GM19239 (cell line): ENCODE data around the gene TRIM8.

ENCODE experiments used
- DNase-seq: peaks from one replicate; pipeline ENCODE4 v3.0.0; 2011; ENCODE audit warnings: low spot score; ENCODE audit not compliant: insufficient read length
- FAIRE-seq: peaks from 2 replicates; lab custom pipeline; 2011; peaks lifted over from hg19 to GRCh38; lab: Jason Lieb, UNC

TRIM8 gene

GRCh38 chr10:102644066-102644645 is at the start of gene TRIM8:
Gene TRIM8 (plus strand): TSS chr10:102644479. CDS start chr10:102644618, 139 bp downstream.
- FAIRE-seq (no peak), DNase-seq (no peak)

GRCh38 chr10:102595293-102595692 is 49.0 kb upstream of the TRIM8 start:
- FAIRE-seq (no peak), DNase-seq (no peak)

GRCh38 chr10:102595897-102596296 is 48.4 kb upstream of the TRIM8 start:
- FAIRE-seq (no peak), DNase-seq (no peak)

- peak; percentile 62 for DNase-seq
- peak; percentile 79 for FAIRE-seq
These were observed 47.7 kb upstream of the TRIM8 start for GRCh38 chr10:102596506-102596971.

- FAIRE-seq: no peak
These were observed 46.9 kb upstream of the TRIM8 start for GRCh38 chr10:102597131-102597991.

GRCh38 chr10:102598243-102598642 is 46.0 kb upstream of the TRIM8 start:
- no peak for DNase-seq
- FAIRE-seq: no peak

More at GRCh38 chr10:102597131-102597991, 46.9 kb upstream of the TRIM8 start:
- no peak for DNase-seq

GRCh38 chr10:102599565-102600327 is 44.5 kb upstream of the TRIM8 start:
- no peak for FAIRE-seq
- no peak for DNase-seq

- FAIRE-seq: no peak
- DNase-seq: no peak
These were observed 43.5 kb upstream of the TRIM8 start for GRCh38 chr10:102600816-102601215.

- DNase-seq (no peak), FAIRE-seq (no peak)
These were observed 42.6 kb upstream of the TRIM8 start for GRCh38 chr10:102601639-102602038.

- FAIRE-seq (no peak), DNase-seq (no peak)
These were observed 41.8 kb upstream of the TRIM8 start for GRCh38 chr10:102602272-102603045.

- FAIRE-seq (no peak), DNase-seq (no peak)
These were observed 40.3 kb upstream of the TRIM8 start for GRCh38 chr10:102603946-102604345.

GRCh38 chr10:102604439-102604841 is 39.8 kb upstream of the TRIM8 start:
- no peak for DNase-seq
- FAIRE-seq: no peak

- DNase-seq (no peak), FAIRE-seq (no peak)
These were observed 38.6 kb upstream of the TRIM8 start for GRCh38 chr10:102605712-102606111.

GRCh38 chr10:102608487-102608886 is 35.8 kb upstream of the TRIM8 start:
- FAIRE-seq: no peak
- peak; percentile 24 for DNase-seq

GRCh38 chr10:102610441-102610887 is 33.8 kb upstream of the TRIM8 start:
- DNase-seq (no peak), FAIRE-seq (no peak)

- no peak for DNase-seq
- no peak for FAIRE-seq
These were observed 32.7 kb upstream of the TRIM8 start for GRCh38 chr10:102611514-102612087.

- no peak for DNase-seq
- FAIRE-seq: no peak
These were observed 31.4 kb upstream of the TRIM8 start for GRCh38 chr10:102612964-102613275.

- FAIRE-seq (no peak), DNase-seq (no peak)
These were observed 31.0 kb upstream of the TRIM8 start for GRCh38 chr10:102613286-102613685.

GRCh38 chr10:102613785-102614184 is 30.5 kb upstream of the TRIM8 start:
- DNase-seq (no peak), FAIRE-seq (no peak)

- no peak for DNase-seq
- no peak for FAIRE-seq
These were observed 29.4 kb upstream of the TRIM8 start for GRCh38 chr10:102614888-102615287.
